Measurements from ENCODE around the gene CPAMD8. TPM values are rescaled to one million over a fixed set of nuclear protein-coding genes. Genes with fewer than 3 reads are reported as not detected.

CPAMD8 gene
- total RNA-seq, 1 experiment from 2014 or later = 3.9 TPM

DNA sequence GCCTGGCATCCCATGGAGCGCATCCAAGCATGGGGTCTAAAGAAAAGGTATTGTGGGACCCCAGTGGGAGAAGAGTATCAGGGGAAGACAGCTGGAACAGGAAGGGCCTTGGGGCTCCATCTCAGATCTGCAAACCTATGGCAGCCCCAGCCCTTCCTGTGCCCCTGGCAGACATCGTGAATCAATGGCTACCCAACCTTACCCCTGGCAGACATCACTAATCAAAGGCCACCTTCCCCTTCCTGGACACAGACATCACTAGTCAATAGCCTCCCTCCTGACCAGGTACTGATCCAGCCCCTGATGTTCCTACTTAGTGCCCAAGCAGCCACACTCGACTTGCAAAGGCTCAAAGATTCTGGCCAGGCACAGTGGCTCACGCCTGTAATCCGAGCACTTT is 122.0 kb downstream of the CPAMD8 start:
- ChIA-PET CTCF (no interaction called here), POLR2A (ENCODE audit: unreplicated experiment) (no interaction called here)
- no peaks in the 10 kb centered on the region for H3K79me2 ChIP-seq (ENCODE audit: low read length)
- BruUV-seq (replicated peaks) = no TSS peak
- H3K9ac ChIP-seq (ENCODE audit: low read length) = no peak overlapping the region
- H3K27me3 ChIP-seq (ENCODE audit: low read length) = no peaks in the 10 kb centered on the region
- H3K9me2 ChIP-seq (replicated peaks; ENCODE audit: low read length) = no peaks in the 10 kb centered on the region
- ATAC-seq (no peak), DNase-seq (no peak)
- no peak overlapping the region for H3K4me3 ChIP-seq (ENCODE audit: low read length)
- H3K4me2 ChIP-seq (ENCODE audit: low read length) = no peak overlapping the region
- H3K9me3 ChIP-seq (ENCODE audit: low read length) = no peaks in the 10 kb centered on the region
- H3K27ac ChIP-seq (ENCODE audit: low read length) = no peak overlapping the region
- no peak for TF ChIP-seq EZH2 (IDR thresholded peaks at IDR 0.05; ENCODE audit: low read length, unreplicated experiment)
- TF ChIP-seq CTCF (conservative IDR thresholded peaks at IDR 0.05; ENCODE audit: low read depth, low read length) = no peak
- no peak for TF ChIP-seq EZH2phosphoT487 (IDR thresholded peaks at IDR 0.05; ENCODE audit: borderline replicate concordance, low read length)
- no peaks in the 10 kb centered on the region for H3K4me1 ChIP-seq (ENCODE audit: insufficient read depth, low read length)
- no peaks in the 10 kb centered on the region for H3F3A ChIP-seq (ENCODE audit: low read length, unreplicated experiment)
- intact Hi-C loops (cut with micrococcal nuclease) = no loop called here
- no peak overlapping the region for H2AFZ ChIP-seq (ENCODE audit: low read length)
- H3K36me3 ChIP-seq (ENCODE audit: low read depth, low read length) = no peaks in the 10 kb centered on the region
- no peaks in the 10 kb centered on the region for H4K20me1 ChIP-seq (ENCODE audit: low read length)

GRCh38 chr19:16903347-16903746 is 123.3 kb downstream of the CPAMD8 start:
- intact Hi-C loops (cut with micrococcal nuclease) = no loop called here
- POLR2A ChIA-PET (ENCODE audit: unreplicated experiment) = no interaction called here

DNA sequence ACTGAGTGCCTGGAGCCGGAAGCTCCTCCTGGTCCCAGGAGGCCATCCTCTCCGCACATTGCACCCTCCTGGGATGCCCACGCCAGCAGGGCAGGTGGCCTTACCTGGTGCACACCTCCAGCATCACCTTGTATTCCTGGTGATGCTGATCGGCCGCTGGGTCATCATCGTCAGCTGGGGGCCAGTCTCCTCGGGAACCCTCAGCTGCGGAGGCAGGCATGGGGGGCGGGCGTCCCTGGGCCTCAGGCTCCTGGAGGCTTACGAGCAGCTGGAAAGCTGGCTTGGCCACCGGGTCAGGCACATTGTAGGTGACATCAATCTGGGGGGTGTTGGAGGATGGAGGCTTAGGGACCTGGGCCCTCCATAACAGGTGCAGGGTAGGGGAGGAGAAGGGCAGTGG is 124.1 kb downstream of the CPAMD8 start:
- Histone ChIP-seq H2AFZ (ENCODE audit: low read length) (no peak overlapping the region), H3K27ac (ENCODE audit: low read length) (no peak overlapping the region), H3K4me2 (ENCODE audit: low read length) (no peak overlapping the region), H4K20me1 (ENCODE audit: low read length) (no peaks in the 10 kb centered on the region), H3F3A (ENCODE audit: low read length, unreplicated experiment) (no peaks in the 10 kb centered on the region), H3K9me2 (replicated peaks; ENCODE audit: low read length) (no peaks in the 10 kb centered on the region), H3K4me1 (ENCODE audit: insufficient read depth, low read length) (no peaks in the 10 kb centered on the region), H3K79me2 (ENCODE audit: low read length) (no peaks in the 10 kb centered on the region), H3K4me3 (ENCODE audit: low read length) (no peak overlapping the region), H3K9ac (ENCODE audit: low read length) (no peak overlapping the region), H3K9me3 (ENCODE audit: low read length) (no peaks in the 10 kb centered on the region), H3K27me3 (ENCODE audit: low read length) (no peaks in the 10 kb centered on the region), H3K36me3 (ENCODE audit: low read depth, low read length) (no peaks in the 10 kb centered on the region)
- DNase-seq (no peak), ATAC-seq (no peak)
- TF ChIP-seq CTCF (conservative IDR thresholded peaks at IDR 0.05; ENCODE audit: low read depth, low read length) (no peak), EZH2 (IDR thresholded peaks at IDR 0.05; ENCODE audit: low read length, unreplicated experiment) (no peak), EZH2phosphoT487 (IDR thresholded peaks at IDR 0.05; ENCODE audit: borderline replicate concordance, low read length) (no peak)
- ChIA-PET POLR2A (ENCODE audit: unreplicated experiment) (no interaction called here), CTCF (no interaction called here)
- intact Hi-C loops (cut with micrococcal nuclease) = no loop called here
- BruUV-seq (replicated peaks) = no TSS peak

More at GRCh38 chr19:16903347-16903746, 123.3 kb downstream of the CPAMD8 start:
- no peak for ATAC-seq
- no peaks in the 10 kb centered on the region for H3K9me3 ChIP-seq (ENCODE audit: low read length)
- H3K27ac ChIP-seq (ENCODE audit: low read length) = no peak overlapping the region
- no peak overlapping the region for H3K4me2 ChIP-seq (ENCODE audit: low read length)
- H3K36me3 ChIP-seq (ENCODE audit: low read depth, low read length) = no peaks in the 10 kb centered on the region
- no peaks in the 10 kb centered on the region for H3K9me2 ChIP-seq (replicated peaks; ENCODE audit: low read length)
- no peaks in the 10 kb centered on the region for H4K20me1 ChIP-seq (ENCODE audit: low read length)
- no peaks in the 10 kb centered on the region for H3K79me2 ChIP-seq (ENCODE audit: low read length)
- H3K4me1 ChIP-seq (ENCODE audit: insufficient read depth, low read length) = no peaks in the 10 kb centered on the region
- no peak for TF ChIP-seq EZH2 (IDR thresholded peaks at IDR 0.05; ENCODE audit: low read length, unreplicated experiment)
- no peak for TF ChIP-seq EZH2phosphoT487 (IDR thresholded peaks at IDR 0.05; ENCODE audit: borderline replicate concordance, low read length)
- TF ChIP-seq CTCF (conservative IDR thresholded peaks at IDR 0.05; ENCODE audit: low read depth, low read length) = no peak
- no peak overlapping the region for H2AFZ ChIP-seq (ENCODE audit: low read length)
- DNase-seq = no peak
- CTCF ChIA-PET = no interaction called here
- H3F3A ChIP-seq (ENCODE audit: low read length, unreplicated experiment) = no peaks in the 10 kb centered on the region
- no peaks in the 10 kb centered on the region for H3K27me3 ChIP-seq (ENCODE audit: low read length)
- BruUV-seq (replicated peaks) = no TSS peak
- no peak overlapping the region for H3K9ac ChIP-seq (ENCODE audit: low read length)
- no peak overlapping the region for H3K4me3 ChIP-seq (ENCODE audit: low read length)

Data from PC-3 (cell line).